A673 (cell line): Measurements from ENCODE around the gene SPTLC2. TPM values are rescaled to one million over a fixed set of nuclear protein-coding genes. Genes with fewer than 3 reads are reported as not detected.

ENCODE experiments used
- BruUV-seq: library from RNA; stranded (reverse); fragments of 400-500 nt; replicated peaks from 2 replicates; lab custom pipeline; 2021; lab: Mats Ljungman, UMichigan
- CTCF ChIA-PET: fragments of 300-600 bp; sonication (Branson Sonifier 250); formaldehyde crosslinking; loops from one replicate; lab custom pipeline; 2022; ENCODE audit warnings: antibody characterized with exemption; lab: Charles Lee
- POLR2A ChIA-PET: fragments of 300-600 bp; sonication (Branson Sonifier 250); formaldehyde crosslinking; loops from one replicate; lab custom pipeline; 2022; ENCODE audit warnings: antibody characterized with exemption; ENCODE audit not compliant: low non-redundant PET; lab: Charles Lee
- DNase-seq: peaks from one replicate; pipeline ENCODE4 v3.0.0-alpha.2; 2015; ENCODE audit warnings: low spot score
- H3K27ac ChIP-seq: fragments of 200-600 bp; sonication (generic); 2 replicates; pipeline ENCODE4 v1.5.1; 2016; ENCODE audit warnings: mixed run types, low read depth, mild to moderate bottlenecking, mixed read lengths, antibody characterized with exemption, low read length; ENCODE audit not compliant: poor library complexity, severe bottlenecking
- H3K27me3 ChIP-seq: fragments of 200-600 bp; sonication (generic); replicated peaks from 2 replicates; pipeline ENCODE4 v1.6.1; 2017; ENCODE audit warnings: mixed run types, low read depth, mild to moderate bottlenecking, mixed read lengths, antibody characterized with exemption, low read length; ENCODE audit not compliant: insufficient read depth, poor library complexity
- H3K36me3 ChIP-seq: fragments of 200-600 bp; sonication (generic); 2 replicates; pipeline ENCODE4 v1.6.1; 2016; ENCODE audit warnings: mixed run types, mild to moderate bottlenecking, mixed read lengths, antibody characterized with exemption, low read length; ENCODE audit not compliant: insufficient read depth, poor library complexity, severe bottlenecking
- H3K4me1 ChIP-seq: fragments of 200-600 bp; sonication (generic); 2 replicates; pipeline ENCODE4 v1.6.1; 2017; ENCODE audit warnings: mixed run types, mild to moderate bottlenecking, mixed read lengths, antibody characterized with exemption, low read length; ENCODE audit not compliant: insufficient read depth, poor library complexity, severe bottlenecking
- H3K4me3 ChIP-seq: fragments of 200-600 bp; sonication (generic); 2 replicates; pipeline ENCODE4 v1.5.1; 2016; ENCODE audit warnings: low read depth, mixed run types, mild to moderate bottlenecking, mixed read lengths, low read length; ENCODE audit not compliant: poor library complexity, severe bottlenecking
- H3K9me3 ChIP-seq: fragments of 200-600 bp; sonication (generic); 2 replicates; pipeline ENCODE4 v1.6.1; 2016; ENCODE audit warnings: mixed run types, low read depth, mild to moderate bottlenecking, mixed read lengths, antibody characterized with exemption, low read length; ENCODE audit not compliant: poor library complexity, severe bottlenecking
- CTCF ChIP-seq: fragments of 300-800, 200-600 bp; sonication (generic); conservative IDR thresholded peaks from 2 replicates; pipeline ENCODE4 v1.5.1; 2017; ENCODE audit warnings: low read depth, mild to moderate bottlenecking, antibody characterized with exemption, low read length, moderate library complexity, mixed read lengths
- EZH2 ChIP-seq: fragments of 200-600 bp; sonication (generic); IDR thresholded peaks from 2 replicates; pipeline ENCODE4 v1.6.1; 2017; ENCODE audit warnings: borderline replicate concordance, low read depth, mild to moderate bottlenecking, mixed read lengths, antibody characterized with exemption, low read length; ENCODE audit not compliant: poor library complexity, severe bottlenecking
- intact Hi-C: fragments of 100-400 bp; cut with micrococcal nuclease; formaldehyde crosslinking; loops from one replicate; pipeline ENCODE4 v1.10.0; 2022; ENCODE audit not compliant: unreplicated experiment
- total RNA-seq: library from RNA; stranded (reverse); gene quantifications from 2 replicates; pipeline ENCODE4 v1.2.3, GENCODE V29; 2021

SPTLC2 gene
- total RNA-seq, 1 experiment from 2014 or later = 17.3 TPM

GRCh38 chr14:77616133-77616453 lies 344 bp downstream of the SPTLC2 start:
- no peaks in the 10 kb centered on the region for H3K9me3 ChIP-seq
- TF ChIP-seq CTCF (no peak), EZH2 (no peak)
- CTCF ChIA-PET = interaction anchor here (0.5 kb wide), 1 partner anchor 96 kb away, joined by 3 read pairs; no protein-coding TSS in a partner anchor
- H3K27ac ChIP-seq = peak overlapping the region; percentile 67
- intact Hi-C loops = no loop called here
- H3K4me1 ChIP-seq = peaks cover 27% of the 10 kb centered on the region
- no peaks in the 10 kb centered on the region for H3K27me3 ChIP-seq
- H3K4me3 ChIP-seq = peak overlapping the region; percentile 80
- BruUV-seq = no TSS peak
- H3K36me3 ChIP-seq = no peaks in the 10 kb centered on the region
- POLR2A ChIA-PET = no interaction called here
- DNase-seq = no peak

- TF ChIP-seq EZH2 (no peak), CTCF (no peak)
- no peaks in the 10 kb centered on the region for H3K9me3 ChIP-seq
- peaks cover 27% of the 10 kb centered on the region for H3K4me1 ChIP-seq
- no TSS peak for BruUV-seq
- POLR2A ChIA-PET = interaction anchor here (0.6 kb wide), 1 partner anchor 35 kb away, joined by 4 read pairs; no protein-coding TSS in a partner anchor
- no peaks in the 10 kb centered on the region for H3K36me3 ChIP-seq
- DNase-seq = peak; percentile 33
- peak overlapping the region; percentile 67 for H3K27ac ChIP-seq
- CTCF ChIA-PET = interaction anchor here (0.5 kb wide), 1 partner anchor 96 kb away, joined by 3 read pairs; no protein-coding TSS in a partner anchor
- intact Hi-C loops = no loop called here
- H3K27me3 ChIP-seq = no peaks in the 10 kb centered on the region
- H3K4me3 ChIP-seq = peak overlapping the region; percentile 80
Observed at GRCh38 chr14:77615361-77616132, 890 bp downstream of the SPTLC2 start.

GRCh38 chr14:77613201-77613600 lies 3.2 kb downstream of the SPTLC2 start:
- Histone ChIP-seq H3K4me1 (peaks cover 27% of the 10 kb centered on the region), H3K9me3 (no peaks in the 10 kb centered on the region), H3K36me3 (no peaks in the 10 kb centered on the region), H3K4me3 (no peak overlapping the region), H3K27ac (no peak overlapping the region), H3K27me3 (no peaks in the 10 kb centered on the region)
- BruUV-seq = no TSS peak
- no peak for DNase-seq
- CTCF ChIA-PET = no interaction called here
- POLR2A ChIA-PET = interaction anchor here (0.5 kb wide), 1 partner anchor 25 kb away, joined by 3 read pairs; no protein-coding TSS in a partner anchor
- TF ChIP-seq EZH2 (no peak), CTCF (no peak)
- intact Hi-C loops = no loop called here
